Thoracic aorta (tissue), 2 donors: ENCODE measurements around the gene DTX2. TPM values are rescaled to one million over a fixed set of nuclear protein-coding genes. Genes with fewer than 3 reads are reported as not detected.
"Not testable (repeated sequence)": the region's sequence is repeated elsewhere in the genome, so short reads cannot be mapped to it uniquely, and the experiment has no call there.

Source experiments
- ATAC-seq: fragments of 150-250 bp; one replicate; pipeline ENCODE4 v1.8.0; 2017; ENCODE audit warnings: low read depth; ENCODE audit not compliant: insufficient number of reproducible peaks, low FRiP score
- DNase-seq: peaks from one replicate; pipeline ENCODE4 v3.0.0-alpha.2; 2020; ENCODE audit warnings: low spot score
- H3K27ac ChIP-seq, 2 donors: fragments of 200-600 bp; sonication (generic); 1 replicate in 1 of 2; 2 replicates in 1 of 2; pipeline ENCODE4 v1.5.1; 2016; ENCODE audit warnings: mild to moderate bottlenecking in 2 of 2, moderate library complexity in 2 of 2
- H3K27me3 ChIP-seq: fragments of 200-600 bp; sonication (generic); replicated peaks from 2 replicates; pipeline ENCODE4 v1.6.0; 2016; ENCODE audit warnings: mild to moderate bottlenecking; ENCODE audit not compliant: insufficient read depth
- H3K36me3 ChIP-seq: fragments of 200-600 bp; sonication (generic); one replicate; pipeline ENCODE4 v1.5.1; 2016
- H3K4me1 ChIP-seq, 2 donors: fragments of 200-600 bp; sonication (generic); 1 replicate in 1 of 2; 2 replicates in 1 of 2; pipeline versions ENCODE4 v1.5.1 to v1.6.0; 2016; ENCODE audit warnings: low read depth in 2 of 2, mild to moderate bottlenecking in 1 of 2; ENCODE audit not compliant: control insufficient read depth in 1 of 2
- H3K4me3 ChIP-seq: fragments of 200-600 bp; sonication (generic); 2 replicates; pipeline ENCODE4 v1.5.1; 2016; ENCODE audit warnings: mild to moderate bottlenecking
- H3K9me3 ChIP-seq: fragments of 200-600 bp; sonication (generic); 2 replicates; pipeline ENCODE4 v1.5.1; 2016
- total RNA-seq, 2 donors: library from RNA; depleted of rRNA; stranded (reverse); fragments of >200 nt; gene quantifications; one replicate each; pipeline versions ENCODE4 v1.1.0 to v1.2.3, GENCODE V29; 2016
- TF ChIP-seq, protein P1 (sequence below): fragments of 200-600 bp; sonication (generic); IDR thresholded peaks from one replicate; pipeline ENCODE4 v1.5.1; 2019; ENCODE audit warnings: antibody characterized with exemption

The DTX2 gene
- total RNA-seq, 2 donors from 2014 or later, result 19.1 to 21.3 TPM

DNA sequence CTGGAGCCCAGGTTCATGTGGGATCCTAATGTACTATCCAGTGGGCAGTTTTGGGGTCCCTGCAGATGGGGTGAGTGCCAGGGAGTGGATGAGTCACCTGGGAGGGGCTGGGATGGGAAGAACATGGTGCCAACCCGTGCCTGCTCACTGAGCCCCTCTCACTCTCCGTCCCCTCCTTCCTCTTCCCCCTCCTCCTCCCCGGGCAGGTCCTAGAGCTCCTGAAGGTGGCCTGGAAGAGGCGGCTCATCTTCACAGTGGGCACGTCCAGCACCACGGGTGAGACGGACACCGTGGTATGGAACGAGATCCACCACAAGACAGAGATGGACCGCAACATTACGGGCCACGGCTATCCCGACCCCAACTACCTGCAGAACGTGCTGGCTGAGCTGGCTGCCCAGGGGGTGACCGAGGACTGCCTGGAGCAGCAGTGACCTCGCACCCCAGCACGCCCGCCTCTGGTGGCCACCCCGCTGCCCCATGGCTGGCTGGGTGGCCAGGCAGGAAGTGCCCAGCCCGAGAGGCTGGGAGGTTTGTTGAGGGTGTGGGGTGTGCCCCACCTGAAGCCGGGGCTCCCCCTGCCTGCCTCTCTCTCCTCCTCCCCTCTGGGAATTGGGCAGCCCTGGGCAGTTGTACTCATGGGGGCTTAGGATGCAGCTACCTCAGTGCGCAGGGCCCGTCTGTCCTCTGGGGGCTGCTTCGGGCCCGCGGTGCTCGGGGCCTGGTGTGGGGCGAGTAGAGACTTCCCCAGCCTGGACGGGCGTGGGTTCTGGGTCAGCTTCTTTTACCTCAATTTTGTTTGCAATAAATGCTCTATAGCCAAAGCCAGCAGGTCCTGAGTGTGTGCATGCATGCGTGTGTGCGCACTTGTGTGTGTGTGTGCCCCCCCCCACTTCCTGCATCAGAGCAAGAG is 43.9 kb downstream of the DTX2 start:
- Histone ChIP-seq H3K9me3 (no peaks in the 10 kb centered on the region), H3K36me3 (peaks cover 14% of the 10 kb centered on the region), H3K4me1 (no peaks in the 10 kb centered on the region), H3K27ac (no peak overlapping the region), H3K27me3 (no peaks in the 10 kb centered on the region), H3K4me3 (no peak overlapping the region)
- DNase-seq (no peak), ATAC-seq (no peak)
- TF ChIP-seq, protein P1, sequence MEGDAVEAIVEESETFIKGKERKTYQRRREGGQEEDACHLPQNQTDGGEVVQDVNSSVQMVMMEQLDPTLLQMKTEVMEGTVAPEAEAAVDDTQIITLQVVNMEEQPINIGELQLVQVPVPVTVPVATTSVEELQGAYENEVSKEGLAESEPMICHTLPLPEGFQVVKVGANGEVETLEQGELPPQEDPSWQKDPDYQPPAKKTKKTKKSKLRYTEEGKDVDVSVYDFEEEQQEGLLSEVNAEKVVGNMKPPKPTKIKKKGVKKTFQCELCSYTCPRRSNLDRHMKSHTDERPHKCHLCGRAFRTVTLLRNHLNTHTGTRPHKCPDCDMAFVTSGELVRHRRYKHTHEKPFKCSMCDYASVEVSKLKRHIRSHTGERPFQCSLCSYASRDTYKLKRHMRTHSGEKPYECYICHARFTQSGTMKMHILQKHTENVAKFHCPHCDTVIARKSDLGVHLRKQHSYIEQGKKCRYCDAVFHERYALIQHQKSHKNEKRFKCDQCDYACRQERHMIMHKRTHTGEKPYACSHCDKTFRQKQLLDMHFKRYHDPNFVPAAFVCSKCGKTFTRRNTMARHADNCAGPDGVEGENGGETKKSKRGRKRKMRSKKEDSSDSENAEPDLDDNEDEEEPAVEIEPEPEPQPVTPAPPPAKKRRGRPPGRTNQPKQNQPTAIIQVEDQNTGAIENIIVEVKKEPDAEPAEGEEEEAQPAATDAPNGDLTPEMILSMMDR, result no peak

DNA sequence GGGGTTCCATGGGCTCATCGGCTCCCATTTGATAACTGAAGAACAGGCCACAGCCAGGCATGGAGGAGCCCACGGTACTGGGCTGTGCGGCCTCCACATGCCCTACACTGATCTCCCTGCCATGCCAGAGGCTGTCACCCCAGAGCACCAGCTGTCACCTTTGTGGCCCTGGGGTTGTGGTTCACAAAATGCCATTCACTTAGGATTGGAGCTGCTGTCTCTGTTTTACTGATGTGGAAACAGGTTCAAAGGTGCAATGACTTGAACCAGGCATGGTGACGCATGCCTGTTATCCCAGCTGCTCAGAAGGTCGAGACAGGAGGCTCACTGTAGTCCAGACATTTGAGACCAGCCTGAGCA is 44.6 kb downstream of the DTX2 start:
- no peaks in the 10 kb centered on the region for H3K27me3 ChIP-seq
- H3K9me3 ChIP-seq, result no peaks in the 10 kb centered on the region
- H3K4me3 ChIP-seq, result no peak overlapping the region
- no peak overlapping the region for H3K27ac ChIP-seq
- TF ChIP-seq, protein P1, result no peak
- H3K4me1 ChIP-seq, result no peaks in the 10 kb centered on the region
- H3K36me3 ChIP-seq, result peaks cover 14% of the 10 kb centered on the region
- ATAC-seq (no peak), DNase-seq (no peak)

DNA sequence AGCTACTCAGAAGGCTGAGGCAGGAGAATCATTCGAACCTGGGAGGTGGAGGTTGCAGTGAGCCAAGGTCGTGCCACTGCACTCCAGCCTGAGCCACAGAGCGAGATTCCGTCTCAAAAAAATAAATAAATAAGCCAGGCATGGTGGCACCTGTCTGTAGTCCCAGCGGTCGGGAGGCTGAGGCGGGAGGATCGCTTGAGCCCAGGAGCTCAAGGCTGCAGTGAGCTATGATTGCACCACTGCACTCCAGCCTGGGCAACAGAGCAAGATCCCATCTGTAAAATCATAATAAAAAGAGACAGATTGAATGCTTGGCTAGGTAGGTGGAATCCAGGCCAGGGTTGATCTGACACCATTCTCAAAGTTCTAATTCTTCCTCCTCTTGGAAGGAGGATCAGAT is 45.1 kb downstream of the DTX2 start:
- DNase-seq, ATAC-seq, H3K27me3 ChIP-seq, H3K27ac ChIP-seq, H3K4me3 ChIP-seq, H3K4me1 ChIP-seq, H3K9me3 ChIP-seq: not testable (repeated sequence)
- peaks cover 14% of the 10 kb centered on the region for H3K36me3 ChIP-seq

DNA sequence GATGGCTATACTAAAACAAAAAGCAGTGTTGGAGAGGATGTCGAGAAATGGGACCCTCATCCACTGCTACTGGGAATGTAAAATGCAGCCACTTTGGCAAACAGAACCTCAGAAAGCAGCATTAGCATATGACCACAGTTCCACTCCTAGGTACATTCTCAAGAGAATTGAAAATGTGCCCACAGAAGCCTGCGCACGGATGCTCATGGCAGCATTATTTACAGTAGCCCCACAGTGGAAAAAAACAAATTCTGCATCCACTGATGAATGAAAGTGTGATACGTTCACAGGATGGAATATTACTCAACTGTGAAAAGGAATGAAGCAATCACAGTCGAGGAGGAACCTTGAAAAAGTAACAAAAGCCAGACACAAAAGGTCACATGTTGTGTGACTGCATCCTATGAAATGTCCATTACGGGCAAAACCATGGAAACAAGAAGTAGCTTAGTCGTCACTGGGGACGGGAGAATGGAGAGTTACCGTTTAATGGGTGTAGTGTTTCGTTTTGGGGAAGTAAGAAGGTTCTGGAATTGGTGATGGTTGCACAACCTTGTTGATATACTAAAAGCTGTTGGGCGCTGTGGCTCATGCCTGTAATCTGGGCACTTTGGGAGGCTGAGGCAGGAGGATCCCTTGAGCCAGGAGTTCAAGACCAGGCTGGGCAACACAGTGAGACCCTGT is 46.4 kb downstream of the DTX2 start:
- Histone ChIP-seq H3K27me3 (no peaks in the 10 kb centered on the region), H3K36me3 (peaks cover 11% of the 10 kb centered on the region), H3K27ac (no peak overlapping the region), H3K4me3 (no peak overlapping the region), H3K4me1 (no peaks in the 10 kb centered on the region), H3K9me3 (no peaks in the 10 kb centered on the region)
- TF ChIP-seq, protein P1, result no peak
- DNase-seq (no peak), ATAC-seq (no peak)

DNA sequence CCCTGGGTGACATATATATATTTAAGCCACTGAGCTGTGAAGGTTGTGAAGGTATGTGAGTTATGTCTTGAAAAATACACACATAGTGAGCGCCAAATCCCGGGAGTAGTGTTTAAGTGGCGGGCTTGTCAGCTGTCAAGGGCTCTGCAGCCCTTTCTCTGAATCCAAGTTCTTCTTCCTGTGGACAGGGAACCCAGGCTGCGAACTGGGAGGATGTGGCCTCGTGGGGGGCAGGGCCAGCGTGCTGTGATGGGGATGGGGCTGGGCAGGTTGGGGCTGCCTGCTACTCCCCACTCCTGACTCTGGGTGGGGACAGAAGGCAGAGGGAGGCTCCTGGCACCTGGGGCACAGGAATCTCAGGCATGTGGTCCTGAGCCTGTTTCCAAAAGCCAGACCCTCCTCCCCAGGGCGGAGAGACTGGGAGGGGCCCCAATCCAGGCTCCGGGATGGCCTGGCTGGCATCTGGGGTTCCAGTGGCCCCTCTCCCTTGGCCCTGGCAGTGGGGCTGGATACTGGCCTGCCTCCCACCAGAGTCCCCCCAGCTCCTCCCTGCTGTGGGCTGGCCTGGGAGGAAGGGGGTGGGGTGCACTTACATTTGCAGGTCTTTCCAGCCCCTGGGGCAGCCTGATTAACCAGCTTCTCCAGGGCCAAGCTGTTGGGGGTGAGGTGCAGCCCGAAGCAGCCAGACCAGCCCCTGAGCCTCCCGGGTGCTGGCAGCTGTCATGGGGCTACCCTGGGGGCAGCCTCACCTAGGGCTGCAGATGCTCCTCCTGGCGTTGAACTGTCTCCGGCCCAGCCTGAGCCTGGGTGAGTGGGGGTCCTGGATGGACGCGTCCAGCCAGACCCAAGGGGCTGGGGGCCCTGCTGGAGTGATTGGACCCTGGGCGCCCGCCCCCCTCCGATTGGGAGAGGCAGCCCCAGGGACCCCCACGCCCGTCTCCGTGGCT is 48.7 kb downstream of the DTX2 start, which contains the start of gene UPK3B:
Gene UPK3B (plus strand): TSS at position 622 of the 947 bp plus-strand sequence. CDS start 101 bp downstream, at position 723.
- no peak for DNase-seq
- Histone ChIP-seq H3K36me3 (peaks cover 11% of the 10 kb centered on the region), H3K4me3 (no peak within 1 kb of the TSS), H3K27ac (no peak within 1 kb of the TSS), H3K4me1 (no peaks in the 10 kb centered on the region), H3K27me3 (no peaks in the 10 kb centered on the region), H3K9me3 (no peaks in the 10 kb centered on the region)
- ATAC-seq, result no peak
- TF ChIP-seq, protein P1, result no peak

DNA sequence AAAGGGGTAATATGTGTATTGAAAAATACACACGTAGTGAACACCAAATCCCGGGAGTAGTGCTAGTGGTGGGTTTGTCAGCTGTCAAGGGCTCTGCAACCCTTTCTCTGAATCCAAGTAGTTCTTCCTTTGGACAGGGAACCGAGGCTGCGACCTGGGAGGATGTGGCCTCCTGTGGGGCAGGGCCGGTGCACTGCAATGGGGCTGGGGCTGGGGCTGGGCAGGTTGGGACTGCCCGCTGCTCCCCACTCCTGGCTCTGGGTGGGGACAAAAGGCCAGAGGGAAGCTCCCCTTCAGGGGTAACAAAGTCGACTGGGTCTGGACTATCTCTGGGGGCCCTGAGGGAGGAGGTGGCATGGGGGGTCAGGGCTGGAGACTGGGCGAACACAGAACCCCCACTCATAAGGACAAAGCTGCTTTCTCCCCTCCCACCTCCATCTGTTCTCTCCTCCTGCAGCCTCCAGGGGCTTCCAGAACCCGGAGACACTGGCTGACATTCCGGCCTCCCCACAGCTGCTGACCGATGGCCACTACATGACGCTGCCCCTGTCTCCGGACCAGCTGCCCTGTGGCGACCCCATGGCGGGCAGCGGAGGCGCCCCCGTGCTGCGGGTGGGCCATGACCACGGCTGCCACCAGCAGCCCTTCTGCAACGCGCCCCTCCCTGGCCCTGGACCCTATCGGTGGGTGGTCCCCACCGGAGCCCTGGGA is 49.8 kb downstream of the DTX2 start:
- H3K4me1 ChIP-seq, H3K36me3 ChIP-seq, H3K4me3 ChIP-seq, H3K27ac ChIP-seq, ATAC-seq, H3K27me3 ChIP-seq, H3K9me3 ChIP-seq, DNase-seq: not testable (repeated sequence)

DNA sequence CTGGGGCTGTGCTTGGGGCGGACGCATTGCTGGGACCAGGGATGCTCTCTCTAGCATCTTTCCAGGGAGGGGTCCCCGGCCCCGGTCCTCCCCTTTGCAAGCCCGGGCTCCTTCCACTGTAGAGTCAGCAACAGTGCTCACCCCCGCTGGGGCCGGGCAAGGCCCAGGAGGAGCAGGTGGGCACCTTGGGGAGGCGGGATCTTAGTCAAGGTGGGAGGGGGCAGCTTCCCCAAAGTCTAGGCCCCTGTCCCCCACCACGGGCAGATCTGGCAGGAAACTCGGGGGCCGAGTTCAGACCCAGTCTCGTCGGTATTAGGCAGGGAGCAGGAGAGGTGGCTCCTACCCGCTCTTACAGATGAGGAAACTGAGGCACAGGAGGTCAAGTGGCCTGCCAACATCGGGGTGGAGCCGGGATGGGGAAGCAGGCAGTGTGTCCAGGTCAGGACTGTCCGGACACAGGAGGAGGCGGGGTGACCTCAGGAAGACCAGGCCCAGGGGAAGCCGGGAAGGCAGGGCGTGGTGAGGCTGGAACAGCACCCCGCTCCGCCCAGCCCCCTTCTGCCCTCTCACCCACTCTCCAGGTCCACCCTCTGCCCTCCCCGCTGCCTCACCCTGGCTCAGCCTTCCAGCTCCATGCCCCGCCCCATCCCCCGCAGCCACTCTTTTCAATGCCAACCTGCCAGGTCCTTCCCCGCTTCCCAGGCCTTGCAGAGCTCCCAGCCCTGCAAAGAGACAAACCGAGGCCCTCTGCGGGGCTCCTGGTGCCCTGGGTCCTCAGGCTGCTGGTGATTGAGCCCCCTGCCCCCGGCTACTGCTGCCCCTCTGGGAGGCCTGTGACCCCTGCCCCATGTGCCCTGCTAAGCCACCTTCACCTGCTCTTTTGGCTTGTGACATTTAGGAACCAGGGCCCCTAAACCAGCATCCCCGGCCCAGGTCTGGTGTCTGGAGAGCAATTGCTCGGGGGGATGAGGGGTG is 50.7 kb downstream of the DTX2 start:
- not testable (repeated sequence) for H3K4me3 ChIP-seq, H3K27me3 ChIP-seq, ATAC-seq, H3K9me3 ChIP-seq, H3K4me1 ChIP-seq, H3K27ac ChIP-seq, DNase-seq, H3K36me3 ChIP-seq
